ENCODE data around the gene CHD8.
"Not testable (repeated sequence)": the region's sequence is repeated elsewhere in the genome, so short reads cannot be mapped to it uniquely, and the experiment has no call there.

CHD8 gene

GRCh38 chr14:21372814-21373213, 83.1 kb downstream of the CHD8 start:
- DNase-seq (ENCODE audit: low spot score): not testable (repeated sequence)

GRCh38 chr14:21369949-21370679, 85.8 kb downstream of the CHD8 start:
- no peak for DNase-seq (ENCODE audit: low spot score)

- no peak for DNase-seq (ENCODE audit: low spot score)
These were observed 88.3 kb downstream of the CHD8 start for GRCh38 chr14:21367582-21368144.

- no peak for DNase-seq (ENCODE audit: low spot score)
These were observed 99.4 kb downstream of the CHD8 start for GRCh38 chr14:21356511-21356910.

- DNase-seq (ENCODE audit: low spot score): no peak
These were observed 103.3 kb downstream of the CHD8 start for GRCh38 chr14:21352587-21352986.

- DNase-seq (ENCODE audit: low spot score): no peak
These were observed 105.4 kb downstream of the CHD8 start for GRCh38 chr14:21350539-21350938.

GRCh38 chr14:21347201-21347600, 108.7 kb downstream of the CHD8 start:
- DNase-seq (ENCODE audit: low spot score): no peak

DNA sequence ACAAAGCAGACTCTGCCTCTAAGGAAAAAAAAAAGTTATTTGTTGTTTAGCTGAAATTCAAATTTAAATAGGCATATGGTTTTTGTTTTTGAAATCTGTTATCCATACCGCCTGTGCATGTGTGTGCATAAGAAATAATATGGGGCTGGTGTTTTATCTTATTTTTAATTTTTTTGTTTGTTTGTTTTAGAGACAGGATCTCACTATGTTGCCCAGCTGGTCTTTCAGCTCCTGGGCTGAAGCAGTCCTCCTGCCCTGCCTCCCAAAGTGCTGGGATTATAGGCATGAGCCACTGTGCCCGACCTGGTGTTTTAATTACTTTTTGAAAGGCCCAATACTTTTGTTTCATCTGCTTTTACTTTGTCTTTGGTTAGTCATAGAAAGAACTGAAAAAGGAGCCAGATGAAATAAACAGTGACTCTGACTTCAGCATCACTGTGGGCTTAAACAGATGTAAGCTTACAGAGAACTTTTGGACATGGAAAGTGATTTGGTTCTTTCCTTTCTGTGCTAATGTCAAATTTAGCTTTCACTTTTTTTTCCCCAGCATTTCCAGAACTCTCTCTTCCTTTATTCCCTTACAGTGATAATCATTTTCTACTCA, 109.3 kb downstream of the CHD8 start:
- DNase-seq (ENCODE audit: low spot score): peak; percentile 47

DNA sequence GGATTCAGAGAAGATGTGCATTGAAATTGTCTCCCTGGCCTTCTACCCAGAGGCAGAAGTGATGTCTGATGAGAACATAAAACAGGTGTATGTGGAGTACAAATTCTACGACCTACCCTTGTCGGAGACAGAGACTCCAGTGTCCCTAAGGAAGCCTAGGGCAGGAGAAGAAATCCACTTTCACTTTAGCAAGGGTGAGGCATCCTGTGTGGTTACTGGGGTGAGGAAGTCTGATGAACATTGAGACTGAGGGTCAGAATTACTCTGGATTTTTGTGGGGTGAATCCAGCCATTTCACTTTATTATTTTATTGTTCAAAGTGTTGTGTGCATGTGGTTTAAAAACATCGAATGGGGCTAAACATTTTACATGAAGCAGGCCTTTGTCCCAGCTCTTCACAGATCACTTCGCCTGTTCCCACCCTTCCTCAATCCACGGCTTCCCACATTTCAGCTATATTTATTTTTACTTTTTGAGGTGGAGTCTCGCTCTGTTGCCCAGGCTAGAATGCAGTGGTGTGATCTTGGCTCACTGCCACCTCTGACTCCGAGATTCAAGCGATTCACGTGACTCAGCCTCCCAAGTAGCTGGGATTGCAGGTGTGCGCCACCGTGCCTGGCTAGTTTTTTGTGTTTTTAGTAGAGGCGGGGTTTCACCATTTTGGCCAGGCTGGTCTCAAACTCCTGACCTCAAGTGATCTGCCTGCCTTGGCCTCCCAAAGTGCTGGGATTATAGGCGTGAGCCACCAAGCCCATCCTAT, 112.7 kb downstream of the CHD8 start:
- no peak for DNase-seq (ENCODE audit: low spot score)

All from AG08396 (cell line).